ENCODE results near the gene EIF4H. TPM values are rescaled to one million over a fixed set of nuclear protein-coding genes. Genes with fewer than 3 reads are reported as not detected.

Gene EIF4H
- total RNA-seq, 1 donor from 2014 or later = 361 TPM

DNA sequence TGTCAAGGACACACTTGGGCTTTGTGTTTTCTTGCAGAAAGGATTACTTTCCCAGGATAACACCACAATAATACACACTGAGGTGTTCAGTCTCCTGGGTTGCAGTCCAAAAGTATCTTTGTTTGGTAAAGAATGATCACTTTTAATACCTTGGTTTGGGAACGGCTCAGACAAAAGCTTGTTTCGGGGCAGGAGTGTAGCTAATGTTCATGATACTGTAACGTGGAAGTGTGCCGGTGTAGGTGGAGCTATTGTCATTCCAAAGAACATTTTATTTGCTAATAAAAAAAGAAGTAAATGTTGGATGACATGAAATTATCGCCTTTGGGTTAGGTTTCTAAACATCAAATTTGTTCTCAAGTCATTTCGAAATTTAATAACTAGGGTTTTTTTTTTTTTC lies 1.2 kb downstream of the EIF4H start:
- H3K27ac ChIP-seq (ENCODE audit: low read depth, low read length) = peak overlapping the region; percentile 92
- no peak for FAIRE-seq

DNA sequence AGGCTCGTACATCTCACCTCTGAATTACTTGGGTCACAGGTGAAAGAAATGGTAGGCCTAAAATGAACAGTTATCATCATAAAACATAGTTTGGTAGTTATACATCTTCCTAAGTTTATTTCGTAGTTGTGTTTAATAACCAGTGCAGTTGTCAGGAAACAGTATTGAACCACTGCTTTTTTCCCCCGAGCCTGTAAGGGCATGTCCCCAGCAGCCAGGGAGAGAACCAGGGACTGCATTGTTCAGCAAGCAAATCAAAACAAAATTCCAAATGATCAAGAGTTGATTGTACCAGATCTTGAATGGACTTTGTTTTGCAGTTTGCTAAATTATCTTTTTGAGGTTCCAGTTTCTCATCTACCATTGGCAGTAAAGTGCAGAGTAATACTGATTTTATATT lies 2.4 kb downstream of the EIF4H start:
- Histone ChIP-seq H3K4me1 (ENCODE audit: insufficient read depth, low read length) (peaks cover 38% of the 10 kb centered on the region), H3K36me3 (ENCODE audit: insufficient read depth, low read length) (peaks cover 13% of the 10 kb centered on the region), H3K79me2 (ENCODE audit: insufficient read depth, low read length) (peaks cover 83% of the 10 kb centered on the region), H2AFZ (ENCODE audit: low read depth, low read length) (no peak overlapping the region), H3K9me3 (ENCODE audit: insufficient read depth, low read depth, low read length) (no peaks in the 10 kb centered on the region), H3K27me3 (ENCODE audit: insufficient read depth, low read length) (no peaks in the 10 kb centered on the region), H3K27ac (ENCODE audit: low read depth, low read length) (peak overlapping the region; percentile 27), H3K4me2 (ENCODE audit: low read length) (peak overlapping the region; percentile 95), H4K20me1 (ENCODE audit: insufficient read depth, low read length) (peaks cover 70% of the 10 kb centered on the region), H3K9ac (ENCODE audit: low read length) (peak overlapping the region; percentile 8), H3K4me3 (ENCODE audit: insufficient read depth, low read depth, low read length) (no peak overlapping the region)
- H3K4me1 Mint-ChIP-seq (ENCODE audit: low read depth, unreplicated experiment) = peaks cover 25% of the 10 kb centered on the region
- no peak for TF ChIP-seq EZH2 (IDR thresholded peaks at IDR 0.05; ENCODE audit: insufficient read depth, low read length)
- TF ChIP-seq CTCF (IDR thresholded peaks at IDR 0.05; ENCODE audit: insufficient read depth, low read depth, low read length) = no peak
- peak overlapping the region; percentile 85 for H3K4me3 Mint-ChIP-seq (ENCODE audit: unreplicated experiment)
- H3K27me3 Mint-ChIP-seq (ENCODE audit: low read depth, unreplicated experiment) = no peaks in the 10 kb centered on the region
- DNase-seq (ENCODE audit: low read depth) (no peak), FAIRE-seq (no peak)
- H3K9me3 Mint-ChIP-seq (ENCODE audit: unreplicated experiment) = no peaks in the 10 kb centered on the region
- H3K27ac Mint-ChIP-seq (ENCODE audit: unreplicated experiment) = peak overlapping the region; percentile 58
- H3K36me3 Mint-ChIP-seq (ENCODE audit: low read depth, unreplicated experiment) = peaks cover 23% of the 10 kb centered on the region

More for the DNA sequence above, 1.2 kb downstream of the EIF4H start:
- no peaks in the 10 kb centered on the region for H3K9me3 ChIP-seq (ENCODE audit: insufficient read depth, low read depth, low read length)
- peaks cover 71% of the 10 kb centered on the region for H3K79me2 ChIP-seq (ENCODE audit: insufficient read depth, low read length)
- Mint-ChIP-seq H3K27me3 (ENCODE audit: low read depth, unreplicated experiment) (no peaks in the 10 kb centered on the region), H3K4me3 (ENCODE audit: unreplicated experiment) (peak overlapping the region; percentile 85), H3K4me1 (ENCODE audit: low read depth, unreplicated experiment) (peaks cover 20% of the 10 kb centered on the region), H3K9me3 (ENCODE audit: unreplicated experiment) (no peaks in the 10 kb centered on the region), H3K36me3 (ENCODE audit: low read depth, unreplicated experiment) (peaks cover 15% of the 10 kb centered on the region), H3K27ac (ENCODE audit: unreplicated experiment) (no peak overlapping the region)
- H3K4me3 ChIP-seq (ENCODE audit: insufficient read depth, low read depth, low read length) = peak overlapping the region; percentile 91
- DNase-seq (ENCODE audit: low read depth) = no peak
- H3K4me2 ChIP-seq (ENCODE audit: low read length) = peak overlapping the region; percentile 95
- H4K20me1 ChIP-seq (ENCODE audit: insufficient read depth, low read length) = peaks cover 58% of the 10 kb centered on the region
- no peak overlapping the region for H2AFZ ChIP-seq (ENCODE audit: low read depth, low read length)
- peaks cover 38% of the 10 kb centered on the region for H3K4me1 ChIP-seq (ENCODE audit: insufficient read depth, low read length)
- H3K9ac ChIP-seq (ENCODE audit: low read length) = peak overlapping the region; percentile 98
- H3K36me3 ChIP-seq (ENCODE audit: insufficient read depth, low read length) = peaks cover 13% of the 10 kb centered on the region
- TF ChIP-seq CTCF (IDR thresholded peaks at IDR 0.05; ENCODE audit: insufficient read depth, low read depth, low read length) (no peak), EZH2 (IDR thresholded peaks at IDR 0.05; ENCODE audit: insufficient read depth, low read length) (no peak)
- H3K27me3 ChIP-seq (ENCODE audit: insufficient read depth, low read length) = no peaks in the 10 kb centered on the region

- Histone ChIP-seq H3K9ac (ENCODE audit: low read length) (peak overlapping the region; percentile 30), H3K4me2 (ENCODE audit: low read length) (peak overlapping the region; percentile 40), H3K4me1 (ENCODE audit: insufficient read depth, low read length) (peaks cover 40% of the 10 kb centered on the region), H3K4me3 (ENCODE audit: insufficient read depth, low read depth, low read length) (no peak overlapping the region), H3K9me3 (ENCODE audit: insufficient read depth, low read depth, low read length) (no peaks in the 10 kb centered on the region), H3K27me3 (ENCODE audit: insufficient read depth, low read length) (no peaks in the 10 kb centered on the region), H3K27ac (ENCODE audit: low read depth, low read length) (peak overlapping the region; percentile 50), H3K36me3 (ENCODE audit: insufficient read depth, low read length) (peaks cover 17% of the 10 kb centered on the region), H4K20me1 (ENCODE audit: insufficient read depth, low read length) (peaks cover 91% of the 10 kb centered on the region), H3K79me2 (ENCODE audit: insufficient read depth, low read length) (peaks cover 98% of the 10 kb centered on the region), H2AFZ (ENCODE audit: low read depth, low read length) (no peak overlapping the region)
- TF ChIP-seq CTCF (IDR thresholded peaks at IDR 0.05; ENCODE audit: insufficient read depth, low read depth, low read length) (no peak), EZH2 (IDR thresholded peaks at IDR 0.05; ENCODE audit: insufficient read depth, low read length) (no peak)
- H3K9me3 Mint-ChIP-seq (ENCODE audit: unreplicated experiment) = no peaks in the 10 kb centered on the region
- H3K27ac Mint-ChIP-seq (ENCODE audit: unreplicated experiment) = peak overlapping the region; percentile 83
- no peaks in the 10 kb centered on the region for H3K27me3 Mint-ChIP-seq (ENCODE audit: low read depth, unreplicated experiment)
- H3K4me3 Mint-ChIP-seq (ENCODE audit: unreplicated experiment) = peak overlapping the region; percentile 76
- H3K4me1 Mint-ChIP-seq (ENCODE audit: low read depth, unreplicated experiment) = peaks cover 32% of the 10 kb centered on the region
- peaks cover 29% of the 10 kb centered on the region for H3K36me3 Mint-ChIP-seq (ENCODE audit: low read depth, unreplicated experiment)
- FAIRE-seq = no peak
- DNase-seq (ENCODE audit: low read depth) = peak; percentile 90
Observed at GRCh38 chr7:74178632-74179031, 4.5 kb downstream of the EIF4H start.
